Activated CD4-positive, alpha-beta T cell treated with anti-CD3 and anti-CD28 coated beads, Interleukin-2, amount 50 U/mL, for 24 hours (primary cell): ENCODE results near the gene RTN3.
"Not testable (repeated sequence)": the region's sequence is repeated elsewhere in the genome, so short reads cannot be mapped to it uniquely, and the experiment has no call there.

Experiments used
- DNase-seq, 2 donors: peaks; one replicate each; pipeline ENCODE4 v3.0.0-alpha.2; 2020; ENCODE audit warnings: low read depth in 1 of 2, low spot score in 1 of 2

Gene RTN3

GRCh38 chr11:63768237-63769041 lies 87.1 kb downstream of the RTN3 start, which contains the start of gene ZFTA:
Gene ZFTA (minus strand): TSS chr11:63768775. CDS start chr11:63768622, 153 bp downstream.
- DNase-seq: peak in 1 of 2 donors; percentile 33

GRCh38 chr11:63769042-63769713 lies 87.9 kb downstream of the RTN3 start:
- DNase-seq: peak in 1 of 2 donors; percentile 10

- no peak for DNase-seq
These were observed 88.6 kb downstream of the RTN3 start for GRCh38 chr11:63769714-63770455.

GRCh38 chr11:63770763-63771162 lies 89.5 kb downstream of the RTN3 start:
- DNase-seq: no peak

- not testable (repeated sequence) for DNase-seq
These were observed 90.5 kb downstream of the RTN3 start for GRCh38 chr11:63771741-63772318.

GRCh38 chr11:63775191-63775590 lies 93.9 kb downstream of the RTN3 start:
- DNase-seq: no peak

- DNase-seq: no peak
These were observed 97.7 kb downstream of the RTN3 start for GRCh38 chr11:63779039-63779438.

- no peak for DNase-seq
These were observed 101.4 kb downstream of the RTN3 start for GRCh38 chr11:63782749-63783148.

GRCh38 chr11:63783925-63784592 lies 102.8 kb downstream of the RTN3 start:
- no peak for DNase-seq

- DNase-seq: no peak
These were observed 104.5 kb downstream of the RTN3 start for GRCh38 chr11:63785823-63786222.

- no peak for DNase-seq
These were observed 110.3 kb downstream of the RTN3 start for GRCh38 chr11:63791495-63792167.

- DNase-seq: no peak
These were observed 111.9 kb downstream of the RTN3 start for GRCh38 chr11:63793161-63793560.

- DNase-seq: no peak
These were observed 113.8 kb downstream of the RTN3 start for GRCh38 chr11:63795066-63795465.

- DNase-seq: no peak
These were observed 119.6 kb downstream of the RTN3 start for GRCh38 chr11:63800921-63801320.

GRCh38 chr11:63802637-63803414 lies 121.5 kb downstream of the RTN3 start:
- DNase-seq: no peak

- no peak for DNase-seq
These were observed 123.0 kb downstream of the RTN3 start for GRCh38 chr11:63804259-63804658.

GRCh38 chr11:63805844-63806415 lies 124.6 kb downstream of the RTN3 start:
- no peak for DNase-seq
